WTC11 (cell line): ENCODE data around the gene HRH3. TPM values are rescaled to one million over a fixed set of nuclear protein-coding genes. Genes with fewer than 3 reads are reported as not detected.

ENCODE experiments used
- ARID4B ChIP-seq: sonication (generic); formaldehyde crosslinking; IDR thresholded peaks from 2 replicates; pipeline ENCODE4 v1.8.0; 2023; ENCODE audit warnings: missing genetic modification reagents, mild to moderate bottlenecking, borderline replicate concordance
- ATF2 ChIP-seq: sonication (generic); formaldehyde crosslinking; IDR thresholded peaks from 2 replicates; pipeline ENCODE4 v1.8.1; 2022; ENCODE audit warnings: low read depth, missing genetic modification reagents, borderline replicate concordance
- ATF3 ChIP-seq: sonication (generic); formaldehyde crosslinking; conservative IDR thresholded peaks from 2 replicates; pipeline ENCODE4 v1.8.1; 2022; ENCODE audit warnings: mild to moderate bottlenecking, missing genetic modification reagents
- E2F1 ChIP-seq: sonication (generic); formaldehyde crosslinking; IDR thresholded peaks from 2 replicates; pipeline ENCODE4 v1.8.0; 2022; ENCODE audit warnings: mild to moderate bottlenecking, missing genetic modification reagents
- E2F4 ChIP-seq: sonication (generic); formaldehyde crosslinking; IDR thresholded peaks from 2 replicates; pipeline ENCODE4 v1.8.1; 2022; ENCODE audit warnings: low read depth, mild to moderate bottlenecking, moderate library complexity, missing genetic modification reagents, borderline replicate concordance
- GRHL2 ChIP-seq: fragments of 250-450 bp; sonication (Bioruptor Pico); IDR thresholded peaks from 2 replicates; pipeline ENCODE4 v1.8.0; 2022; ENCODE audit warnings: mild to moderate bottlenecking, moderate library complexity; ENCODE audit not compliant: insufficient replicate concordance, severe bottlenecking
- GTF2I ChIP-seq: fragments of 250-450 bp; sonication (Bioruptor Pico); conservative IDR thresholded peaks from 2 replicates; pipeline ENCODE4 v1.4.0; 2021; ENCODE audit warnings: mild to moderate bottlenecking
- MYBL2 ChIP-seq: sonication (generic); formaldehyde crosslinking; IDR thresholded peaks from 2 replicates; pipeline ENCODE4 v1.8.1; 2023; ENCODE audit warnings: mild to moderate bottlenecking, moderate library complexity, missing genetic modification reagents
- PREB ChIP-seq: sonication (generic); formaldehyde crosslinking; IDR thresholded peaks from 2 replicates; pipeline ENCODE4 v1.8.1; 2022; ENCODE audit warnings: mild to moderate bottlenecking, missing genetic modification reagents, moderate library complexity, borderline replicate concordance
- SMAD4 ChIP-seq: sonication (generic); formaldehyde crosslinking; IDR thresholded peaks from 2 replicates; pipeline ENCODE4 v1.8.0; 2022; ENCODE audit warnings: mild to moderate bottlenecking, missing genetic modification reagents
- ZNF532 ChIP-seq: fragments of 250-450 bp; sonication (Bioruptor Pico); IDR thresholded peaks from 2 replicates; pipeline ENCODE4 v1.9.0; 2021; ENCODE audit warnings: mild to moderate bottlenecking, borderline replicate concordance
- total RNA-seq: library from RNA; stranded (reverse); gene quantifications from 3 replicates; pipeline ENCODE4 v1.2.3, GENCODE V29; 2021

Gene HRH3
- total RNA-seq, 1 experiment from 2014 or later: 3.3 TPM

- TF ChIP-seq ZNF532 (CRISPR knock-in tag) (no peak), GTF2I (CRISPR knock-in tag) (no peak), MYBL2 (no peak), E2F1 (CRISPR knock-in tag) (no peak), GRHL2 (CRISPR knock-in tag) (no peak), E2F4 (CRISPR knock-in tag) (no peak), SMAD4 (CRISPR knock-in tag) (no peak), PREB (CRISPR knock-in tag) (no peak), ATF3 (no peak), ARID4B (CRISPR knock-in tag) (no peak), ATF2 (CRISPR knock-in tag) (no peak)
Measured at GRCh38 chr20:62208061-62208794, 11.8 kb downstream of the HRH3 start (continued).
